ENCODE measurements around the gene TMEM220.

TMEM220 gene

DNA sequence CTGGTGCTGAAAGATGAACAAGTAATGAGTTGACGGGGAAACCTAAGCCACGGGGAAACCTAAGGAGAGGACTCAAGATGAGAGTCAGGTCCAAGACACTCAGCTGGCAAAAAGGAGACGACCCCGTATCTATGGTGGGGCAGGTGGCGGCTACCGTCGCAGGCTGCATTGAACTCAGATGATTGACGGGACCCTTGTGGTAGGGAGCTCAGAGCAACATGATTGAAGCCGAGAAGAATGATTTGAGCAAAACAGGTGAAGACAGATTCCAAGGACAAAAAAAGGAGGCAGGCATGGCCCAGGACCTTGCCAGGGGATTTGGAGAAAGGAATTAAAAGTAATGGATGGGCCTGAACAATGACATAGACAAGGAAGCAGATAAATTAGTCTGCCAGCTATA, 65.3 kb downstream of the TMEM220 start:
- no peak for DNase-seq (ENCODE audit: low spot score)
